GM12891 (cell line): Measurements from ENCODE around the gene HAT1. TPM values are rescaled to one million over a fixed set of nuclear protein-coding genes. Genes with fewer than 3 reads are reported as not detected.

Experiments
- DNase-seq: peaks from one replicate; pipeline ENCODE4 v3.0.0; 2011; ENCODE audit warnings: low spot score; ENCODE audit not compliant: insufficient read length
- FAIRE-seq: peaks from 2 replicates; lab custom pipeline; 2011; peaks lifted over from hg19 to GRCh38; lab: Jason Lieb, UNC
- PAX5 ChIP-seq: IDR thresholded peaks from 2 replicates; pipeline ENCODE4 v1.6.1; 2011; ENCODE audit warnings: low read length, moderate library complexity, mild to moderate bottlenecking; ENCODE audit not compliant: insufficient read depth, severe bottlenecking
- POLR2A ChIP-seq: IDR thresholded peaks from 2 replicates; pipeline ENCODE4 v1.6.1; 2011; ENCODE audit warnings: low read depth, low read length, control low read depth
- POLR2AphosphoS5 ChIP-seq: IDR thresholded peaks from 2 replicates; pipeline ENCODE4 v1.6.1; 2011; ENCODE audit warnings: low read depth, low read length, control low read depth
- POU2F2 ChIP-seq: IDR thresholded peaks from 2 replicates; pipeline ENCODE4 v1.6.1; 2011; ENCODE audit warnings: low read depth, mild to moderate bottlenecking, control low read depth, low read length, moderate library complexity
- SPI1 ChIP-seq: IDR thresholded peaks from 2 replicates; pipeline ENCODE4 v1.6.1; 2011; ENCODE audit warnings: low read depth, low read length, control low read depth
- TAF1 ChIP-seq: IDR thresholded peaks from 2 replicates; pipeline ENCODE4 v1.6.1; 2011; ENCODE audit warnings: low read depth, low read length, control low read depth
- polyA plus RNA-seq: library from polyadenylated mRNA; unstranded; fragments of >200 nt; gene quantifications from one replicate; pipeline ENCODE4 v1.2.1, GENCODE V29; 2012; ENCODE audit warnings: low read depth, missing spikeins, inconsistent platforms; ENCODE audit not compliant: missing spikeins

Gene HAT1
- polyA plus RNA-seq, result 64.9 TPM

GRCh38 chr2:171922230-171923022 is at the start of gene HAT1:
HAT1 (plus strand) TSS chr2:171922461; CDS start chr2:171922501, 40 bp downstream.
- peak; percentile 94 for FAIRE-seq
- no peak for TF ChIP-seq POLR2A
- no peak for TF ChIP-seq POU2F2
- TF ChIP-seq PAX5, result no peak
- peak; percentile 38; the same call in 1 of the 2 replicates for TF ChIP-seq SPI1
- peak; percentile 54; the same call in 1 of the 2 replicates for TF ChIP-seq POLR2AphosphoS5
- TF ChIP-seq TAF1, result peak; percentile 35; the same call in 1 of the 2 replicates
- peak; percentile 86 for DNase-seq

GRCh38 chr2:171874517-171874916 is 47.7 kb upstream of the HAT1 start:
- no peak for DNase-seq
- TF ChIP-seq POLR2A (no peak), SPI1 (no peak), POU2F2 (no peak), PAX5 (no peak), POLR2AphosphoS5 (no peak), TAF1 (no peak)
- no peak for FAIRE-seq

GRCh38 chr2:171874963-171875362 is 47.3 kb upstream of the HAT1 start:
- no peak for DNase-seq
- FAIRE-seq, result no peak
- TF ChIP-seq SPI1, result no peak

- no peak for TF ChIP-seq SPI1
- no peak for TF ChIP-seq PAX5
- TF ChIP-seq POLR2AphosphoS5, result no peak
- no peak for TF ChIP-seq POU2F2
- no peak for TF ChIP-seq TAF1
- peak; percentile 68 for FAIRE-seq
- no peak for DNase-seq
Observed at GRCh38 chr2:171878481-171878993, 43.7 kb upstream of the HAT1 start.

- FAIRE-seq (peak; percentile 45), DNase-seq (no peak)
- no peak for TF ChIP-seq POLR2A
- TF ChIP-seq POU2F2, result no peak
- no peak for TF ChIP-seq TAF1
- TF ChIP-seq SPI1, result no peak
- no peak for TF ChIP-seq PAX5
- TF ChIP-seq POLR2AphosphoS5, result no peak
Observed at GRCh38 chr2:171879865-171880264, 42.4 kb upstream of the HAT1 start.

- no peak for TF ChIP-seq POLR2A
- no peak for FAIRE-seq
- DNase-seq, result no peak
Observed at GRCh38 chr2:171880774-171881173, 41.5 kb upstream of the HAT1 start.

GRCh38 chr2:171882089-171882769 is 40.0 kb upstream of the HAT1 start:
- FAIRE-seq, result peak; percentile 75
- no peak for DNase-seq
- TF ChIP-seq POU2F2 (no peak), SPI1 (no peak), POLR2AphosphoS5 (no peak), TAF1 (no peak), PAX5 (no peak)

- no peak for TF ChIP-seq POLR2A
- DNase-seq (no peak), FAIRE-seq (no peak)
Observed at GRCh38 chr2:171883275-171883893, 38.9 kb upstream of the HAT1 start.

GRCh38 chr2:171889333-171889732 is 32.9 kb upstream of the HAT1 start:
- FAIRE-seq, result no peak
- DNase-seq, result no peak
- TF ChIP-seq PAX5, result no peak
- TF ChIP-seq POU2F2, result no peak
- TF ChIP-seq POLR2AphosphoS5, result no peak
- TF ChIP-seq TAF1, result no peak
- no peak for TF ChIP-seq SPI1
- TF ChIP-seq POLR2A, result no peak

GRCh38 chr2:171889808-171890207 is 32.5 kb upstream of the HAT1 start:
- FAIRE-seq (no peak), DNase-seq (no peak)
- no peak for TF ChIP-seq POU2F2
- TF ChIP-seq TAF1, result no peak
